GM19023 (cell line): ENCODE data around the gene PIP5K1A.

Source experiments
- ATAC-seq: cut with Tn5 transposase; IDR thresholded peaks from one replicate; pipeline ENCODE4 v1.9.1; 2021; ENCODE audit warnings: mild to moderate bottlenecking, moderate library complexity; ENCODE audit not compliant: unreplicated experiment

PIP5K1A gene

DNA sequence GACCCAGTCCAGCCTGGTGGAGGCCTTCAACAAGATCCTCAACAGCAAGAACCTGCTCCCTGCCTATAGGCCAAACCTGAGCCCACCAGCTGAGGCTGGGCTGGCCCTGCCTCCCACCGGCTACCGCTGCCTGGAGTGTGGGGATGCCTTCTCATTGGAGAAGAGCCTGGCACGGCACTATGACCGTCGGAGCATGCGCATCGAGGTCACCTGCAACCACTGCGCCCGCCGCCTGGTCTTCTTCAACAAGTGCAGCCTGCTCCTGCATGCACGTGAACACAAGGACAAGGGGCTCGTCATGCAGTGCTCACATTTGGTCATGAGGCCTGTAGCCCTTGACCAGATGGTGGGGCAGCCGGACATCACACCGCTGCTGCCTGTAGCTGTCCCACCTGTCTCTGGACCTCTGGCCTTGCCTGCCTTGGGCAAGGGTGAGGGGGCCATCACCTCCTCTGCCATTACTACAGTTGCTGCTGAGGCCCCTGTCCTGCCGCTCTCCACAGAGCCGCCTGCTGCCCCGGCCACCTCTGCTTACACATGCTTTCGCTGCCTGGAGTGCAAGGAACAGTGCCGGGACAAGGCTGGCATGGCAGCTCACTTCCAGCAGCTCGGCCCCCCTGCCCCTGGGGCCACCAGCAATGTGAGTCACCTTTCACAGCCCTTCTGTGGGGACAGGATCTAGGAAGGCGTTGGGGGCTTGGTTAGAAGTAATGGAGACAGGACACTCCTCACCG, 89.6 kb downstream of the PIP5K1A start:
- ATAC-seq, result no peak

DNA sequence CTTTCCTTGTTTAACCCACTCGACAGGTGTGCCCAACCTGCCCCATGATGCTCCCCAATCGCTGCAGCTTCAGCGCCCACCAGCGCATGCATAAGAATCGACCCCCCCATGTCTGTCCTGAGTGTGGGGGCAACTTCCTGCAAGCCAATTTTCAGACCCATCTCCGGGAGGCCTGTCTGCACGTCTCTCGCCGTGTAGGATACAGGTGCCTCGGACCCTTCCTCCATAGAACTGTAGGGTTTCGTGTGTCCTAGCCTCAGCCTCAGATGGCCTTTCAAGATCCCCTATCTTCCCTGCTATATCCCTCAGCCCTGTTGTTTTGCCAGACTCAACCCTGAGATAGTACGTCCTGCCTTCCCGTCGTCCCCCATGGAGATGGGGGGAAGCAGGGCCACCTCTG, 90.2 kb downstream of the PIP5K1A start:
- ATAC-seq, result no peak

DNA sequence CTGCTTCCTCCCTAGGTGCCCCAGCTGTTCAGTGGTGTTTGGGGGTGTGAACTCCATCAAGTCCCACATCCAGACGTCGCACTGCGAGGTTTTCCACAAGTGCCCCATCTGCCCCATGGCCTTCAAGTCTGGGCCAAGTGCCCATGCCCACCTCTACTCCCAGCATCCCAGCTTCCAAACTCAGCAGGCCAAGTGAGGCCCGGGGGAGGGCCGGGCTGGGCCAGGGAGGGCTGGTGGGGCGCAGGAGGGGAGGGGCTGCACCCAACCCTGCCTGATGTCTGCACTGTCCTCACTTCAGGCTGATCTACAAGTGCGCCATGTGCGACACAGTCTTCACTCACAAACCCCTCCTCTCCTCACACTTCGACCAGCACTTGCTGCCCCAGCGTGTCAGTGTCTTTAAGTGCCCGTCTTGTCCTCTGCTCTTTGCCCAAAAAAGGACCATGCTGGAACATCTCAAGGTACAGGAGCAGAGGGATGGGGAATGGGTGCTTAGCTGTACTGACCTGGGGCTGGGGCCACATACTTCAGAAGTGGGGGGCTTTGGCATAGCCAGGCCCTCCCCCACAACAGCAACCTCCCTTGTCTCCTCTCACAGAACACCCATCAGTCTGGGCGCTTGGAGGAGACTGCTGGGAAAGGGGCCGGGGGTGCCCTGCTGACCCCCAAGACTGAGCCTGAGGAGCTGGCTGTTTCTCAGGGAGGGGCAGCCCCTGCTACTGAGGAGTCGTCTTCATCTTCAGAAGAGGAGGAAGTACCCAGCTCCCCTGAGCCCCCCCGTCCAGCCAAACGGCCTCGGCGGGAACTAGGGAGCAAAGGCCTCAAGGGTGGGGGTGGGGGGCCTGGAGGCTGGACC, 91.0 kb downstream of the PIP5K1A start:
- no peak for ATAC-seq

DNA sequence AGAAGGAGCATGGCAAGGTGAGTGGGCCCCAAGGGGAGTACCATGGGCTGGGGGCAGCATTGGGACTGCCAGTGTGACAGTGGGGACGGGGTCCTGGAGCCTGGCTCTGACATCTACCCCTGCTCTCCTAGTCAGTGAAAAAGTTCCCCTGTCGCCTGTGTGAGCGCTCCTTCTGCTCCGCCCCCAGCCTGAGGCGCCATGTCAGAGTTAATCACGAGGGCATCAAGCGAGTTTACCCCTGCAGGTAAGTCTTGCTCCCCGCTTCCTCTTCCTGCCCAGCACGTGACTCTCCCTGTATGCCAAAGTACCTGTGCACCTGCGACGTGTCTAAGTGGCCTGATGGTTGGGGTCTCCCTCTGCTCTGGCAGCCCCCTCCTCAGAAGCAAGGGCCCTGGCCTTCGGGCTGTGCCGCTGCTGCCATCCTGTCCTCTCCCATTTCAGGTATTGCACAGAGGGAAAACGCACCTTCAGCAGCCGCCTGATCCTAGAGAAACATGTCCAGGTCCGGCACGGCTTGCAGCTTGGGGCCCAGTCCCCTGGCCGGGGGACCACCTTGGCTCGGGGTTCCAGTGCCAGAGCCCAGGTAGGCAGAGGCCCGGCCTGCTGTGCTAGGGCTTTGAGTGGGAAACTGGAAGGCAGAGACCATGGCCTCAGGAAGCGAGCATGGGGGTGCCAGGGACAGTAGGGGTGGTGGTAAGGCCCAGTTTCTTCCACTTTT, 91.8 kb downstream of the PIP5K1A start:
- ATAC-seq, result no peak

DNA sequence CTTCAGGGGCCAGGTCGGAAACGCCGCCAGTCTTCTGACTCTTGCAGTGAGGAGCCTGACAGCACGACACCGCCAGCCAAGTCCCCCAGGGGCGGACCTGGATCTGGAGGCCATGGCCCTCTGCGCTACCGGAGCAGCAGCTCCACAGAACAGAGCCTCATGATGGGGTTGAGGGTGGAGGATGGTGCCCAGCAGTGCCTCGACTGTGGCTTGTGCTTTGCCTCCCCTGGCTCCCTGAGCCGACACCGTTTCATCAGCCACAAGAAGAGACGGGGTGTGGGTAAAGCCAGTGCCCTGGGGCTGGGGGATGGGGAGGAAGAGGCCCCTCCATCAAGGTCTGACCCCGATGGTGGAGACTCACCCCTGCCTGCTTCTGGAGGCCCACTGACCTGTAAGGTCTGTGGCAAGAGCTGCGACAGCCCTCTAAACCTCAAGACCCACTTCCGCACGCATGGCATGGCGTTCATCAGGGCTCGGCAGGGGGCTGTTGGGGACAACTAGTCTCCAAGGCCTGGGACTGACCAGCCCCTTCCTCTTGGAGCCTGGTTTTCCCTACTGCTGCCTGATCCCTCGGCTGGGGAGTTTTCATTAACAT, 92.5 kb downstream of the PIP5K1A start:
- no peak for ATAC-seq

DNA sequence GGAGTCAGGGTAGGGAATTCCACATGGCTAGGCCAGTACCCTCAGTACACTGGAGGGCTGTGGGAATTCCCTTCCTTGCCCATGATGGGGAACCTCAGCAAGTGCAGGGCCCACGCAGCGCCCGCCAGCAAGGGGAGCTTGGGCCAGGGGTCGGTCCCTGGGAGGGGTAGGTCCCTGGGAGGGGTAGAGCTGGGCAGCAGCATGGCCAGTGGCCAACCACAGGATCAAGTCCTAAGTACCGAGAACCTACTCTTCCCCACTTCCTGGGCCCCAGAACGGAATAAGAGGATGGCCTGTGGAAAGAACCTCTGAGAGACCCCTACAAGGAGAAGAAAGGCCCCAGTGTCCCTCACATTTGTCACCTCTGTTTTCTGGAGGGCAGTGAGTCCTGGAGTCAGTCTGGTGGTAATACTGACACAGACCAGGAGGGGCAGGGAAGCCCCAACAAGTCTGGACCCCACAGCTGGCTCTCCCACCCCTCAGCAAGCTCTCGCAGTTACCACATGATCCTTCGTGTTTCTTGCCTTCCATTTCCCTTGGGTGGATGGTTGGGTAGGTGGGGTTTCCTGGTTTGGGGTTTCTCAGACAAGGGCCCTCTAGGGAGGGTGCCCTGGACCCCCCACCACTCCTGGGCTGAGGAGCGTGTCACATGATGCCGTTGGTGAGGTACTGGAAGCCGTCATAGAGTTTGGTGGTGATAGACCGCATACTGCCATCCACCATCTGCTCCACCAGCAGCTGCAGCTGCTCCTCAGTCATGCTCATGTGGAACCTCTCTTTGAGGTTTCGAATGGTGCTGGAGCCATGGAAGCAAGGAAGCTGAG, 94.1 kb downstream of the PIP5K1A start:
- ATAC-seq, result no peak

DNA sequence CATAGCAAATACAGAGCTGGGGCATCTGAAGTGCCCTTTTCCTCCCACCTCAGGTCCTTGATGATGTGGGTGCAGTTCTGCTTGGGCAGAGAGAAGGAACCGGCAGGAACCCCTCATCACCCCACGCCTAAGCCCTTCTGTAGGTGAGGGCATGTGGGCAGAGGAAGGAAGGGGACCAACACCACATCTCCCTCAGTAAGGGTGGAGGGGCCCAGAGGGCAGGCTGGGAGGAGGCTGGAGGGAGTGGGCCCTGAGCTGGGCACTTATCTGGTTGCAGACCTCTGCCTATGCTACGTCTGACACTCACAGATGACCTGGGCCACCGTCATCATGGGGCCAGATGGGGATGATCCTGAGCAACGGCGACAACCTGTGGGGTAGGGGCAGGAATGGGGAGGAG, 94.7 kb downstream of the PIP5K1A start:
- ATAC-seq, result no peak

DNA sequence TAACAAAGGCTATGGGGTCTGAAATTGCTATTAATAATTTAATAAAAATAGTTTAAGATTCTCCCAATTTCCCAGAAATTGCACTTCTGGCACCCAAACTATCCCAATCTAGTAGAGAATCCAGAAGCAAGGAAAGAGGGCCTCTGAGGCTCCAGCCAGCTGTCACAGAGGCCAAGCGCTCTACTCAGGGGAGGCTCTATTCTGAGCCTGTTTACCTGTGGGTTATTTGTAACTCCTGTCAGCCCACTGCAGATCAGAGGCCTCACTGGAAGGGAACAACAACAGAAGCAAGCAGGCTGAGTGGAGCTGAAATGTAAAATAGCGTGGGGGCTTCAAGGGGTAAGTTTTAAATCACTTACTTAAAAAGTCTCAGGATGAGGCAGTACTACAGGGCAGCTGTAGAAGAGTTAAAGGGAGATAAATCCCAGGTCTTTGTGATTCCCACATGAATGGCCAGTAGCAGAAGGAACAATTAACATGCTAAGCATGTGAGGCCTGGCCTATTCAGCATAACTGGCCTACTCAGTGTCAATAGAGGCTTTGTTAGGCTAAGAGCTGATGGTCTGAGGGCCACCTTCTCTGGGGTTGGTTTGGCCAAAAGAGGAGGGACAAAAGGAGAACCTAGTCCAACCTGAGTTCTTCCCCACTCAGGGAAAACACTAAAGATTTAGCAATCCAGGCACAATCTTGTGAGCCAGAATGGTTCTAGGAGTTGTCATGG, 96.5 kb downstream of the PIP5K1A start:
- ATAC-seq, result no peak
